HepG2 (cell line): ENCODE data around the gene TCF19. TPM values are rescaled to one million over a fixed set of nuclear protein-coding genes. Genes with fewer than 3 reads are reported as not detected.
A peak's percentile ranks its signal among the peaks of the same experiment; 100 is the strongest.

ENCODE experiments used
- DMAP1 ChIP-seq: IDR thresholded peaks from 2 replicates; pipeline ENCODE4 v1.6.1; 2016
- ETV5 ChIP-seq: IDR thresholded peaks from 2 replicates; pipeline ENCODE4 v1.6.1; 2018; ENCODE audit warnings: missing biosample characterization, missing genetic modification reagents, inconsistent platforms, borderline replicate concordance
- FOXA3 ChIP-seq: IDR thresholded peaks from 2 replicates; pipeline ENCODE4 v1.6.1; 2016; ENCODE audit warnings: missing genetic modification reagents, missing compliant biosample characterization
- IRF2 ChIP-seq: IDR thresholded peaks from 2 replicates; pipeline ENCODE4 v1.6.1; 2018; ENCODE audit warnings: missing genetic modification reagents, missing compliant biosample characterization
- KAT7 ChIP-seq: IDR thresholded peaks from 2 replicates; pipeline ENCODE4 v1.6.1; 2018; ENCODE audit warnings: borderline replicate concordance, missing compliant biosample characterization
- PCBP2 ChIP-seq: fragments of 200-400 bp; formaldehyde crosslinking; optimal IDR thresholded peaks from 2 replicates; pipeline ENCODE3; 2018; ENCODE audit warnings: low read length, low read depth; ENCODE audit not compliant: poor library complexity, severe bottlenecking
- RARA ChIP-seq: IDR thresholded peaks from 2 replicates; pipeline ENCODE4 v1.6.1; 2016; ENCODE audit warnings: missing genetic modification reagents, missing compliant biosample characterization
- SIN3A ChIP-seq: IDR thresholded peaks from 2 replicates; pipeline ENCODE4 v1.6.1; 2011; ENCODE audit warnings: low read depth, mild to moderate bottlenecking, control low read depth, low read length, borderline replicate concordance
- ZNF17 ChIP-seq: sonication (generic); formaldehyde crosslinking; IDR thresholded peaks from 2 replicates; pipeline ENCODE4 v1.5.0; 2020; ENCODE audit warnings: mild to moderate bottlenecking, missing genetic modification reagents
- polyA plus RNA-seq, 8 experiments: library from polyadenylated mRNA; depleted of rRNA in 3 of 8; stranded (reverse) in 7 of 8; unstranded in 1 of 8; fragments of >200 nt; fragmentation: Illumina TruSeq in 4 of 8; extraction: Trizol in 4 of 8; gene quantifications; 2 replicates each; pipeline versions ENCODE4 v1.2.1 to v1.2.3, GENCODE V29; 2011 to 2016; ENCODE audit warnings: low read depth in 4 of 8, missing spikeins in 1 of 8, mixed read lengths in 1 of 8; ENCODE audit not compliant: insufficient read depth in 1 of 8
- total RNA-seq, 5 experiments: library from RNA; depleted of rRNA; stranded (reverse); fragments of >200 nt; fragmentation: Illumina TruSeq; extraction: Trizol; gene quantifications; 2 replicates each; pipeline ENCODE4 v1.2.3, GENCODE V29; 2016; ENCODE audit warnings: low read depth in 1 of 5
- TF ChIP-seq, protein P1 (sequence below): sonication (generic); formaldehyde crosslinking; IDR thresholded peaks from 2 replicates; pipeline ENCODE4 v1.4.0; 2020; ENCODE audit warnings: mild to moderate bottlenecking, missing genetic modification reagents
- TF ChIP-seq, protein P2 (sequence below): fragments of 450-650 bp; IDR thresholded peaks from 2 replicates; pipeline ENCODE4 v1.6.1; 2017; ENCODE audit warnings: mild to moderate bottlenecking
- TF ChIP-seq, protein P3 (sequence below): IDR thresholded peaks from 2 replicates; pipeline ENCODE4 v1.6.1; 2016
- TF ChIP-seq, protein P4 (sequence below): sonication (generic); formaldehyde crosslinking; IDR thresholded peaks from 2 replicates; pipeline ENCODE4 v1.4.0; 2020; ENCODE audit warnings: missing genetic modification reagents, borderline replicate concordance
- TF ChIP-seq, protein P5 (sequence below), 2 experiments: sonication (generic) in 1 of 2; formaldehyde crosslinking in 1 of 2; IDR thresholded peaks; 2 replicates each; pipeline versions ENCODE4 v1.4.0 to v1.6.1; 2018 to 2020; ENCODE audit warnings: missing genetic modification reagents in 2 of 2, borderline replicate concordance in 1 of 2, low read depth in 1 of 2, mild to moderate bottlenecking in 1 of 2, missing biosample characterization in 1 of 2

Gene TCF19
- total and polyA plus RNA-seq, 2 of the 13 experiments (the other 11 are each of a cell fraction or from before 2014, with no cell fraction given) = 4.9 to 22.2 TPM

DNA sequence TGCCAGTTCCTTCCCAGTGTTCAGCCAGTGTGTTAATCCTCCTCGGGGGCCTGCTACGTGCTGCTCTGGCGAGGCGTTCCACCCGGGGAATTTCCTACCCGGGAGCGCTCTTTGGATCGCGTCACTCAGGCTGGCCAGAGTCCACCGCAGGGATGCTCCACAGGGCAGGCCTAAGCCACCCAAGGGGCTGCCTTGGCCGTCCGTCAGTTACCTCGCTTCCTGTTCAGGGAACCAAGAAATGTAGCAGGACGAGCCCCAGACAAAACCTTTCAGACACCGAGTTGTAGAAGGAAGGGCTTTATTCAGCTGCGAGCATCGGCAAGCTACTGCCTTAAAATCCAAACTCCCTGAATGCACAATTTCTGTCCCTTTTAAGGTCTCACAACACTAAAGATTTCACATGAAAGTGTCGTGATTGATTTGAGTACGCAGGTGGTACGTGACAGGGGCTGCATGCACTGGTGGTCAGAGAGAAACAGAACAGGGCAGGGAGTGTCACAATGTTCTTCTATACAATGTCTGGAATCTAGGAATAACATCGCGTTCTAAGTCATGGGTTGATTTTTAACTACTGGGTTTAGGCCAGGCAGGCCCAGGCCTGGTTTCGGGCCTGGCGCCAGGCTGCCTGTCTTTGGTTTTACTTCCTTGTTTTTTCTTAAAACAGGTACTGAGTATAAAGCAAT is 27.8 kb downstream of the TCF19 start (continued):
- TF ChIP-seq DMAP1 (CRISPR knock-in tag) = peak; percentile 65; the same call in 1 of the 2 replicates
- no peak for TF ChIP-seq PCBP2
- TF ChIP-seq FOXA3 (CRISPR knock-in tag) = no peak
- TF ChIP-seq, protein P1, sequence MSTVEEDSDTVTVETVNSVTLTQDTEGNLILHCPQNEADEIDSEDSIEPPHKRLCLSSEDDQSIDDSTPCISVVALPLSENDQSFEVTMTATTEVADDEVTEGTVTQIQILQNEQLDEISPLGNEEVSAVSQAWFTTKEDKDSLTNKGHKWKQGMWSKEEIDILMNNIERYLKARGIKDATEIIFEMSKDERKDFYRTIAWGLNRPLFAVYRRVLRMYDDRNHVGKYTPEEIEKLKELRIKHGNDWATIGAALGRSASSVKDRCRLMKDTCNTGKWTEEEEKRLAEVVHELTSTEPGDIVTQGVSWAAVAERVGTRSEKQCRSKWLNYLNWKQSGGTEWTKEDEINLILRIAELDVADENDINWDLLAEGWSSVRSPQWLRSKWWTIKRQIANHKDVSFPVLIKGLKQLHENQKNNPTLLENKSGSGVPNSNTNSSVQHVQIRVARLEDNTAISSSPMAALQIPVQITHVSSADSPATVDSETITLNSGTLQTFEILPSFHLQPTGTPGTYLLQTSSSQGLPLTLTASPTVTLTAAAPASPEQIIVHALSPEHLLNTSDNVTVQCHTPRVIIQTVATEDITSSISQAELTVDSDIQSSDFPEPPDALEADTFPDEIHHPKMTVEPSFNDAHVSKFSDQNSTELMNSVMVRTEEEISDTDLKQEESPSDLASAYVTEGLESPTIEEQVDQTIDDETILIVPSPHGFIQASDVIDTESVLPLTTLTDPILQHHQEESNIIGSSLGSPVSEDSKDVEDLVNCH = no peak
- TF ChIP-seq, protein P2, sequence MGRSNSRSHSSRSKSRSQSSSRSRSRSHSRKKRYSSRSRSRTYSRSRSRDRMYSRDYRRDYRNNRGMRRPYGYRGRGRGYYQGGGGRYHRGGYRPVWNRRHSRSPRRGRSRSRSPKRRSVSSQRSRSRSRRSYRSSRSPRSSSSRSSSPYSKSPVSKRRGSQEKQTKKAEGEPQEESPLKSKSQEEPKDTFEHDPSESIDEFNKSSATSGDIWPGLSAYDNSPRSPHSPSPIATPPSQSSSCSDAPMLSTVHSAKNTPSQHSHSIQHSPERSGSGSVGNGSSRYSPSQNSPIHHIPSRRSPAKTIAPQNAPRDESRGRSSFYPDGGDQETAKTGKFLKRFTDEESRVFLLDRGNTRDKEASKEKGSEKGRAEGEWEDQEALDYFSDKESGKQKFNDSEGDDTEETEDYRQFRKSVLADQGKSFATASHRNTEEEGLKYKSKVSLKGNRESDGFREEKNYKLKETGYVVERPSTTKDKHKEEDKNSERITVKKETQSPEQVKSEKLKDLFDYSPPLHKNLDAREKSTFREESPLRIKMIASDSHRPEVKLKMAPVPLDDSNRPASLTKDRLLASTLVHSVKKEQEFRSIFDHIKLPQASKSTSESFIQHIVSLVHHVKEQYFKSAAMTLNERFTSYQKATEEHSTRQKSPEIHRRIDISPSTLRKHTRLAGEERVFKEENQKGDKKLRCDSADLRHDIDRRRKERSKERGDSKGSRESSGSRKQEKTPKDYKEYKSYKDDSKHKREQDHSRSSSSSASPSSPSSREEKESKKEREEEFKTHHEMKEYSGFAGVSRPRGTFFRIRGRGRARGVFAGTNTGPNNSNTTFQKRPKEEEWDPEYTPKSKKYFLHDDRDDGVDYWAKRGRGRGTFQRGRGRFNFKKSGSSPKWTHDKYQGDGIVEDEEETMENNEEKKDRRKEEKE = no peak
- no peak; the same call in 1 of the 2 replicates for TF ChIP-seq KAT7 (CRISPR knock-in tag)
- TF ChIP-seq, protein P3, sequence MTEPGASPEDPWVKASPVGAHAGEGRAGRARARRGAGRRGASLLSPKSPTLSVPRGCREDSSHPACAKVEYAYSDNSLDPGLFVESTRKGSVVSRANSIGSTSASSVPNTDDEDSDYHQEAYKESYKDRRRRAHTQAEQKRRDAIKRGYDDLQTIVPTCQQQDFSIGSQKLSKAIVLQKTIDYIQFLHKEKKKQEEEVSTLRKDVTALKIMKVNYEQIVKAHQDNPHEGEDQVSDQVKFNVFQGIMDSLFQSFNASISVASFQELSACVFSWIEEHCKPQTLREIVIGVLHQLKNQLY = peak; percentile 34; the same call in 1 of the 2 replicates
- TF ChIP-seq SIN3A = no peak
- peak; percentile 55; the same call in 1 of the 2 replicates for TF ChIP-seq ETV5 (CRISPR knock-in tag)
- TF ChIP-seq RARA (CRISPR knock-in tag) = peak; percentile 35; the same call in 1 of the 2 replicates
- TF ChIP-seq, protein P4, sequence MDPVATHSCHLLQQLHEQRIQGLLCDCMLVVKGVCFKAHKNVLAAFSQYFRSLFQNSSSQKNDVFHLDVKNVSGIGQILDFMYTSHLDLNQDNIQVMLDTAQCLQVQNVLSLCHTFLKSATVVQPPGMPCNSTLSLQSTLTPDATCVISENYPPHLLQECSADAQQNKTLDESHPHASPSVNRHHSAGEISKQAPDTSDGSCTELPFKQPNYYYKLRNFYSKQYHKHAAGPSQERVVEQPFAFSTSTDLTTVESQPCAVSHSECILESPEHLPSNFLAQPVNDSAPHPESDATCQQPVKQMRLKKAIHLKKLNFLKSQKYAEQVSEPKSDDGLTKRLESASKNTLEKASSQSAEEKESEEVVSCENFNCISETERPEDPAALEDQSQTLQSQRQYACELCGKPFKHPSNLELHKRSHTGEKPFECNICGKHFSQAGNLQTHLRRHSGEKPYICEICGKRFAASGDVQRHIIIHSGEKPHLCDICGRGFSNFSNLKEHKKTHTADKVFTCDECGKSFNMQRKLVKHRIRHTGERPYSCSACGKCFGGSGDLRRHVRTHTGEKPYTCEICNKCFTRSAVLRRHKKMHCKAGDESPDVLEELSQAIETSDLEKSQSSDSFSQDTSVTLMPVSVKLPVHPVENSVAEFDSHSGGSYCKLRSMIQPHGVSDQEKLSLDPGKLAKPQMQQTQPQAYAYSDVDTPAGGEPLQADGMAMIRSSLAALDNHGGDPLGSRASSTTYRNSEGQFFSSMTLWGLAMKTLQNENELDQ (CRISPR knock-in tag) = no peak
- 0 out of 2 replicates have a peak, but pooled peaks have one; percentile 67 for TF ChIP-seq ZNF17 (CRISPR knock-in tag)
- TF ChIP-seq, protein P5, sequence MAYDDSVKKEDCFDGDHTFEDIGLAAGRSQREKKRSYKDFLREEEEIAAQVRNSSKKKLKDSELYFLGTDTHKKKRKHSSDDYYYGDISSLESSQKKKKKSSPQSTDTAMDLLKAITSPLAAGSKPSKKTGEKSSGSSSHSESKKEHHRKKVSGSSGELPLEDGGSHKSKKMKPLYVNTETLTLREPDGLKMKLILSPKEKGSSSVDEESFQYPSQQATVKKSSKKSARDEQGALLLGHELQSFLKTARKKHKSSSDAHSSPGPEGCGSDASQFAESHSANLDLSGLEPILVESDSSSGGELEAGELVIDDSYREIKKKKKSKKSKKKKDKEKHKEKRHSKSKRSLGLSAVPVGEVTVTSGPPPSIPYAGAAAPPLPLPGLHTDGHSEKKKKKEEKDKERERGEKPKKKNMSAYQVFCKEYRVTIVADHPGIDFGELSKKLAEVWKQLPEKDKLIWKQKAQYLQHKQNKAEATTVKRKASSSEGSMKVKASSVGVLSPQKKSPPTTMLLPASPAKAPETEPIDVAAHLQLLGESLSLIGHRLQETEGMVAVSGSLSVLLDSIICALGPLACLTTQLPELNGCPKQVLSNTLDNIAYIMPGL (CRISPR knock-in tag; IDR thresholded peaks at IDR 0.05; ENCODE audit: borderline replicate concordance in 1 of 2, low read depth in 1 of 2) = peak; percentile 81 to 94; a peak in 3 of 4 replicates
- TF ChIP-seq IRF2 (CRISPR knock-in tag) = peak; percentile 88
